Mucosa of stomach (tissue), 1 donor: ENCODE data around the gene EIF4E3.

Experiments
- H3K27me3 ChIP-seq: one replicate; pipeline ENCODE4 v1.7.0; 2013; ENCODE audit warnings: mild to moderate bottlenecking, low read length; ENCODE audit not compliant: control insufficient read depth, insufficient read depth
- H3K36me3 ChIP-seq: one replicate; pipeline ENCODE4 v1.7.0; 2013; ENCODE audit warnings: low read length; ENCODE audit not compliant: control insufficient read depth, insufficient read depth
- H3K4me1 ChIP-seq: one replicate; pipeline ENCODE4 v1.7.0; 2013; ENCODE audit warnings: mild to moderate bottlenecking, low read length; ENCODE audit not compliant: control insufficient read depth, insufficient read depth
- H3K4me3 ChIP-seq: one replicate; pipeline ENCODE4 v1.7.0; 2013; ENCODE audit warnings: low read length
- H3K9ac ChIP-seq: one replicate; pipeline ENCODE4 v1.7.0; 2013; ENCODE audit warnings: mild to moderate bottlenecking, low read length, moderate library complexity
- H3K9me3 ChIP-seq: one replicate; pipeline ENCODE4 v1.7.0; 2013; ENCODE audit warnings: mild to moderate bottlenecking, low read length, moderate library complexity; ENCODE audit not compliant: control insufficient read depth
- donor health status: Pancreatic carcinoma.

Gene EIF4E3

GRCh38 chr3:71725271-71725991, at the start of gene EIF4E3:
TSS of gene EIF4E3 (minus strand) at chr3:71725402. CDS start at chr3:71725367, 35 bp downstream.
- Histone ChIP-seq H3K27me3 (no peaks in the 10 kb centered on the region), H3K9ac (peak within 1 kb of the TSS; percentile 67), H3K36me3 (no peaks in the 10 kb centered on the region), H3K4me3 (peak within 1 kb of the TSS; percentile 49), H3K9me3 (no peaks in the 10 kb centered on the region), H3K4me1 (peaks cover 12% of the 10 kb centered on the region)

- H3K9ac ChIP-seq, result no peak overlapping the region
- H3K27me3 ChIP-seq, result peaks cover 4% of the 10 kb centered on the region
- H3K36me3 ChIP-seq, result no peaks in the 10 kb centered on the region
- no peaks in the 10 kb centered on the region for H3K9me3 ChIP-seq
- H3K4me1 ChIP-seq, result no peaks in the 10 kb centered on the region
- no peak overlapping the region for H3K4me3 ChIP-seq
Observed at GRCh38 chr3:71771884-71772283, 46.7 kb upstream of the EIF4E3 start.

GRCh38 chr3:71771126-71771525, 45.9 kb upstream of the EIF4E3 start:
- Histone ChIP-seq H3K9ac (no peak overlapping the region), H3K27me3 (peaks cover 4% of the 10 kb centered on the region), H3K4me1 (no peaks in the 10 kb centered on the region), H3K36me3 (no peaks in the 10 kb centered on the region), H3K9me3 (no peaks in the 10 kb centered on the region), H3K4me3 (no peak overlapping the region)

GRCh38 chr3:71763426-71763825, 38.2 kb upstream of the EIF4E3 start:
- Histone ChIP-seq H3K9me3 (no peaks in the 10 kb centered on the region), H3K4me3 (no peak overlapping the region), H3K4me1 (no peaks in the 10 kb centered on the region), H3K36me3 (no peaks in the 10 kb centered on the region), H3K27me3 (peaks cover 3% of the 10 kb centered on the region), H3K9ac (no peak overlapping the region)

GRCh38 chr3:71760140-71760539, 34.9 kb upstream of the EIF4E3 start:
- Histone ChIP-seq H3K9ac (no peak overlapping the region), H3K36me3 (no peaks in the 10 kb centered on the region), H3K27me3 (peaks cover 6% of the 10 kb centered on the region), H3K4me1 (no peaks in the 10 kb centered on the region), H3K9me3 (no peaks in the 10 kb centered on the region), H3K4me3 (no peak overlapping the region)

GRCh38 chr3:71759401-71759800, 34.2 kb upstream of the EIF4E3 start:
- Histone ChIP-seq H3K27me3 (peaks cover 9% of the 10 kb centered on the region), H3K9me3 (no peaks in the 10 kb centered on the region), H3K9ac (no peak overlapping the region), H3K36me3 (no peaks in the 10 kb centered on the region), H3K4me3 (no peak overlapping the region), H3K4me1 (no peaks in the 10 kb centered on the region)

GRCh38 chr3:71758091-71758490, 32.9 kb upstream of the EIF4E3 start:
- Histone ChIP-seq H3K4me3 (no peak overlapping the region), H3K9ac (no peak overlapping the region), H3K4me1 (no peaks in the 10 kb centered on the region), H3K36me3 (no peaks in the 10 kb centered on the region), H3K27me3 (peaks cover 11% of the 10 kb centered on the region), H3K9me3 (no peaks in the 10 kb centered on the region)

GRCh38 chr3:71754610-71755253, 29.5 kb upstream of the EIF4E3 start:
- H3K4me3 ChIP-seq, result no peak overlapping the region
- H3K36me3 ChIP-seq, result no peaks in the 10 kb centered on the region
- peaks cover 11% of the 10 kb centered on the region for H3K27me3 ChIP-seq
- H3K9me3 ChIP-seq, result no peaks in the 10 kb centered on the region
- H3K4me1 ChIP-seq, result no peaks in the 10 kb centered on the region
- no peak overlapping the region for H3K9ac ChIP-seq

- no peak within 1 kb of the TSS for H3K4me3 ChIP-seq
- no peak within 1 kb of the TSS for H3K9ac ChIP-seq
- H3K36me3 ChIP-seq, result no peaks in the 10 kb centered on the region
- H3K27me3 ChIP-seq, result peaks cover 11% of the 10 kb centered on the region
- no peaks in the 10 kb centered on the region for H3K4me1 ChIP-seq
- H3K9me3 ChIP-seq, result no peaks in the 10 kb centered on the region
Observed at GRCh38 chr3:71753701-71754609, 28.8 kb upstream of the EIF4E3 start, which contains the start of gene GPR27. TSS of gene GPR27 (plus strand) at chr3:71753855. CDS start at chr3:71754050, 195 bp downstream.

- Histone ChIP-seq H3K9ac (no peak overlapping the region), H3K4me1 (no peaks in the 10 kb centered on the region), H3K4me3 (no peak overlapping the region), H3K36me3 (no peaks in the 10 kb centered on the region), H3K9me3 (no peaks in the 10 kb centered on the region), H3K27me3 (peaks cover 11% of the 10 kb centered on the region)
Observed at GRCh38 chr3:71752831-71753700, 27.9 kb upstream of the EIF4E3 start.

- Histone ChIP-seq H3K4me1 (no peaks in the 10 kb centered on the region), H3K36me3 (no peaks in the 10 kb centered on the region), H3K27me3 (peaks cover 11% of the 10 kb centered on the region), H3K9me3 (no peaks in the 10 kb centered on the region), H3K4me3 (no peak overlapping the region), H3K9ac (no peak overlapping the region)
Observed at GRCh38 chr3:71751602-71752001, 26.4 kb upstream of the EIF4E3 start.
